GM19023 (cell line): ENCODE results near the gene ODAD3.
"Not testable (repeated sequence)": the region's sequence is repeated elsewhere in the genome, so short reads cannot be mapped to it uniquely, and the experiment has no call there.

Experiments used
- ATAC-seq: cut with Tn5 transposase; IDR thresholded peaks from one replicate; pipeline ENCODE4 v1.9.1; 2021; ENCODE audit warnings: mild to moderate bottlenecking, moderate library complexity; ENCODE audit not compliant: unreplicated experiment

The ODAD3 gene

DNA sequence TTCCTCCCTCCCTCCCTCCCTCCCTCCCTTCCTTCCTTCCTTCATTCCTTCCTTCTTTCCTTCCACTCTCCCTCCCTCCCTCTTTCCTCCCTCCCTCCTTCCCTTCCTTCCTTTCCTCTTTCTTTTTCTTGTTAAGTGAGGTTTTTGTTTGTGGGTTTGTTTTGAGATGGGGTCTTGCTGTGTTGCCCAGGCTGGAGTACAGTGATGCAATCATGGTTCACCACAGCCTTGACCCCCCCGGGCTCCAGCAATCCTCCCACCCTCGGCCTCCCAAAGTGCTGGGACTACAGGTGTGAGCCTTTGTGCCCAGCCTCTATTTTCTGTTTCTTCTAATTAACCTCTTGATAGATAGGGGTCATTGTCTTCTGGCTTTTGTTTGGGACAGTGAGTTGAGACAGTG, 26.5 kb upstream of the ODAD3 start:
- no peak for ATAC-seq

DNA sequence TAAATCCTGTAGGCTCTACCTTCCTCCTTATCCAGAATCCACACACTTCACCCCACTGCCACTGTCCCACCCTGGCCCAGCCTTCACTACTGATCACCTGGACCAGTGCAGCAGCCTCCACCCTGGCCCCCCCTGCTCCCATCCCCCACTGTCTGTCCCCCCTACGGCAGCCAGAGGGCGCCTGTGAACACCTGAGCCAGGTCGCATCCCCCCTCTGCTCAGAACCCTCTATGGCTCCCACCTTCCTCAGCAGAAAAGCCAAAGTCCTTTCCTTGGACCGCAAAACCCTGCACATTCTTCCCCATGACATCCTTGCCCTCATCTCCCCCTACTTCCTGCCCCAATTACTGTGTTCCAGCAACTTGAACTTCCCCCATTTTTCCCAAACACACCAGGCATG, 25.3 kb upstream of the ODAD3 start:
- no peak for ATAC-seq

DNA sequence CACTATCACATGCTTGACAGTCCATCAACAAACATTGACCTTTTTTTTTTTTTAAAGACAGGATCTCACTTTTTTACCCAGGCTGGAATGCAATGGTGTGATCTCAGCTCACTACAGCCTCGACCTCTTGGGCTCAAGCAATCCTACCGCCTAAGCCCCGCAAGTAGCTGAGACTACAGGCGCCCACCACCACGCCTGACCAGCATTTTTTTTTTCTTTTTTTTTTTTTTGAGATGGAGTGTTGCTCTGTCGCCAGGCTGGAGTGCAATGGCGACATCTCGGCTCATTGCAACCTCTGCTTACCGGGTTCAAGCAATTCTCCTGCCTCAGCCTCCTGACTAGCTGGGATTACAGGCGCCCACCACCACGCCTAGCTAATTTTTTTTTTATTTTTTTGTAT, 24.0 kb upstream of the ODAD3 start:
- ATAC-seq, result not testable (repeated sequence)

DNA sequence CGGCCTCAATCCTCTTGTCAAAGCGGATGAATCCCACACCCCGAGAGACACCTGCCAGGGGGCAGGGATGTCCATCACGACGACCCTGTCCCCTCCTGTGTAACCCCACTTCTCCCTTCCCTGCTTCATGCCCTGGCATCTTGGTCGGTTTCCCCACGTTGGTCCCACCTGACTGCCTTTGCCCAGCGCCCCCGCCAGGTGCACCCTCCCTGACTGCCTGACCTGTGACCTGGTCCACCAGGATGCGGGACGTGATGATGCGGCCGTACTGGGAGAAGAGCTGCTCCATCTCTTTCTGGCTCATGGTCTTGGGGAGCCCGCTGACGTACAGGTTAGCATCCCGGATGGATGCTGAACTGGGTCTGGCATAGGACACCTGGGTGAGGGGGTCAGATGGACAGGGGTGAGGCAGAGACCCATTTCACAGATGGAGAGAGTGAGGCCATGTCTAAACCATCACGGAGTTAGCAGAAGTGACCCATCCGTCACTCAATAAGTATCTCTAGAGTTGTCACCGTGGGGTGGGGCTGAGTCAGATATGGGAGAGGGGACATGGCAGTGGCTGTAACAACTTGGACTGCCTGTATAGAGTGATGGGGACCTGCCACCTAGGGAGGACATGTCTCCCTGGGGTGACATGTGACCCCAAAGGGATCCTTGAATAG, 23.4 kb upstream of the ODAD3 start:
- no peak for ATAC-seq

DNA sequence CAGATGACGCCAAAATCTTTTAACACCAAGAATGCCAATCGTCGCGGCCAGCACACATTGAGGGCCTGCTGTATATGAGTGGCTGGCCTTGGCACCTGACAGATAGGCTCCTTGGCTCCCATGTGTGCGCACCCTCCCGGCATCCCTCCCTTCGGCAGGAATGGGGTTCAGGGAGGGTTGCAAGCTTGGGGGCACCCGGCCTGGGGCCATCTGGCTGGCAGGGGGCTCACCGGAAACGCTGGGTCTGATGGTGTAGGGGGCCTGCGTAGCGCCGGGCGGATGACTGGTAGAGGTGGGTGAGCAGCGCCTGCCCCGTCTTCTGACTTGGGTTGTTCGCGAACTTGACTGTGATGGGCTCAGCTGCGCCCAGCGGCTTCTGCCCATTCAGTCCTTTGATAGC, 22.9 kb upstream of the ODAD3 start:
- ATAC-seq, result no peak

DNA sequence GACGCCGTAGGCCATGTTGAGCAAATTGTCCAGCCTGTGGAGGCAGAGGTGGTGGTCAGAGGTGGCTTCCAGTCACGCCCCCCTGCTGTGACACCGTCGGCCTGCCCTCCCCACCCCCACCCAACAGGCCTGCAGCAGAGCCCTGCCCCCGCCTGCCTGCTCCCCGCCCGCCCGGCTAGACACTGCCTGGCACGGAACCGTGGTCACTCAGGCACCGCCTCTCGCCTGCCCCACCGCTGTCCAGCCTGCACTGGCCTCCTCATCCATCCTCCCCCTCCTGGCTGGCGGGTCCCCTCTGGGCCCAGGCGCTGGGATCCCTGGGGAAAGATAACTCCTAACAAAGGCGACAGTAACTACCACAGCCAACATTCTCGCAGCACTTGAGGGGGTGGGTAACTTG, 22.2 kb upstream of the ODAD3 start:
- ATAC-seq, result no peak

DNA sequence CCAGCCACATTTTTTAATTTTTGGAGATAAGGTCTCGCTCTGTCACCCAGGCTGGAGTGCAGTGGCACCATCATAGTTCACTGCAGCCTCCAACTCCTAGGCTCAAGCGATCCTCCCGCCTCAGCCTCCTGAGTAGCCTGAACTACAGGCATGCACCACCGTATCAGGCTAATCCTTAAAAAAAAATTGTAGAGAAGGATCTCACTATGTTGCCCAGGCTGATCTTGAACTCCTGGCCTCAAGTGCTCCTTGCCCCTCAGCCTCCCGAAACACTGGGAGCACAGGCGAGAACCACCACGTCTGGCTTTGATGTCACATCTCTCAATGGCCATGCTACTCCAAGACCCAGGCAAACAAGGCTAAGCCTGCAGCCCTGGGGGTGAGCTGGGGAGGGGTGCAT, 21.7 kb upstream of the ODAD3 start:
- no peak for ATAC-seq

DNA sequence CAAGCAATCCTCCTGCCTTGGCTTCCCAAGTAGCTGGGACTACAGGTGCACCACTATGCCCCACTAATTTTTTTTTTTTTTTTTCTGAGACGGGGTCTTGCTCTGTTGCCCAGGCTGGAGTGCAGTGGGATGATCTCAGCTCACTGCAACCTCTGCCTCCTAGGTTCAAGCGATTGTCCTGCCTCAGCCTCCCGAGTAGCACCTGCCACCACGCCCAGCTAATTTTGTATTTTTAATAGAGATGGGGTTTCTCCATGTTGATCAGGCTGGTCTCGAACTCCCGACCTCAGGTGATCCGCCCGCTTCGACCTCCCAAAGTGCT, 20.3 kb upstream of the ODAD3 start:
- ATAC-seq, result not testable (repeated sequence)

DNA sequence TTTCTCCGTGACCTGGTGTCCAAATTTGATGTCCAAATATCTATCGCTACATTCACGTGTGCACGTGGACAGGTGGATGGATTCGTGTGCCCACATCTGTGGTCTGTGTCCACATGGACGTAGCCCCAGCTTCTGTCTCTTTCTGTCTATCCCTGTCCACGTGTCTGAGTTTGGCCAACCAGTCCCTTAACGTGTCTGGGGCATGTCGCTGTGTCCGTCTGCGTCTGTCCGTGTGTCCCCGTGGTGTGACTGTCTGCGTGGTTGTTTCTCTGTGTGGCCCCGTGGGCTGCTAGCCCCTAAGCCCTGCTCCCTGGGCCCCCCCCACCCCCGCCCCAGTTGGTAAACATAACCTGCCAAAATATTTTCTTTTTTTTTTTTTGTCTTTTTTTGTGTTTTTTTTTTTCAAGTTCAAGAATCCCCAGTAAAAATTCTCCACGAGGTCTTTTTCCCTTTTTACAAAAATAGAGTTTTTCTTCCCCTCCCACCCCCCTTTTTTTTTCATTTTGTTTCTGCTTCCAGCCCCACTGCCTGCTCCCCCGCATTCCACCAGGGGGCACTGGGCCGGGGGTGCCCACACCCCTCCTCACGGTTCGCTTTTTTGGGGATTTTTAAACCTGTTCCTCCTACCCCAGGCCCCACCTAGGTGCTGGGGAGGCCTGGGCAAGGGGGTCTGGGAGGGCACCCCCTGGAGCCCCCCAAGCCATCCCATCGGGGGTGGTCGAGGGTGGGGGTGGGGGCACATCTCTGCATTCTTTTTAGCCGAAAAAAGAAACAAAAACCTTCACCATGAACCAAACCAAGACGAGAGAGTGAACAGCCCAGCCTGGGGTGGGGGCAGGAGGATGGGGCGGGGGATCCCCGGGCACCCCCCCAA, 18.8 kb upstream of the ODAD3 start:
- no peak for ATAC-seq

DNA sequence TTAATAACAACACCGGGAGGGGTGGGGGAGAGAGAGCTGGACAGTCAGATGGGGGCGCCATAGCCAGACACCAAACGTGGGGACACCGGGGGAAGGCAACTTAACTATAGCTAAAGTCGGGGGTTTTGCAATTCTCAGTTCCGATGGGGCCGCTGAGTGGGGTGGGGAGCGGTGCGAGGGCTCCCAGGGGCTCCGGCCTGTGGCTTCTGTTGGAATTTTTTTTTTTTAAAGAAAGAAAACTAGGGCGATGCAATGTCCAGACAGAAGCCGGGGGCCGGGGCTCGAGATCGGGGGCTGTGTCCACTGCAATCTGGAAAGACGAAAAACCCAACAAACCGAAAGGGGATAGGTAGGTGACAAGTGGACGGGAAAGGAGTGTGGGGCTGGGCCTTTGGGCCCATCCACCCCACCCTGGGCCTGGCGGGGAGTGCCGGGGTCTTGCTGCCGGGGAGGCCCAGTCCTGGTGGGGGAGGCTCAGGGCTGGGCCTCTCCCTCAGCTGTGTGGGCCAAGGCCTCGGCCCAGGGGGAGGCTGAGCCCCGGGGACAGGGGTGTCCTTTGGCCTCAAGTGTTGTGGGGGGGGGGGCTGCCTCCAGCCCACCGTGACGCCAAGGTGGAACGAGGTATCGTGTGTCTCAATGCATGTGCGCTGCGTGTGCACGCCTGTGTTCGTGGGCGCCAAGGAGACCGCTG, 17.8 kb upstream of the ODAD3 start:
- no peak for ATAC-seq

DNA sequence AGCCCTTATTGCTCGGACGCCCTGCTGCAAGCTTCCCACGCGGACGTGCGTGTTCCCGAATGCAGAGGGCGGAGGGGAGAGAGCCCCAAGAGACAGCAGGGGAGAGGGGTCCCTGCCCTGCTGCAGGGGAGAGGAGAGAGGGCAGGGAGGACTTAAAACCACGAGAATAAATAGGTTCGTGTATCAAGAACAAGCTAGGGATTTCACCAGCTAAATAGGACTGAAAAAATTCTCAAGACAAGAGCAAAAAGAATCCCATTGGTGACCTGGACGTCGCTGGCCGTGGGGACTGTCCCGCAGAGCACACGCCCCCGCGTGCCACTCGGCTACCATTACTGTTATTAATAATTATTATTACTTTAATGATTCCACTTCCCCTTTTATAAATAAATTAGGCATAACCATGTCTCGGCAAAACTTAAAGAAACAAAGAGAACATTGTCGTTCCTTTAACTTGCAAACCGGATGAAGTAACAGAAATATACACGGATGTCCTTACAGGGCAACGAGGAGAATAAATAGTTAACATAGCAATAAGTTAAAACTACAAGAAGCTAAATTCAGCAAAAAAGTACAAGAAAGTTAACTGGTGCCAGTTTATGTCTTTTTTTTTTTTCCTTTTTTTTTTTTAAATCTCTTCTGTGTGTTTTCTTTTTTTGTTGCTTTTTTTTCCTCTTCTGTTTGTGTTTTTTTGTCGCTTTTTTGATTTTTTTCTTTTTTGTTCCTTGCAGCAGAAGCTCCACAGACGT, 17.1 kb upstream of the ODAD3 start:
- no peak for ATAC-seq

DNA sequence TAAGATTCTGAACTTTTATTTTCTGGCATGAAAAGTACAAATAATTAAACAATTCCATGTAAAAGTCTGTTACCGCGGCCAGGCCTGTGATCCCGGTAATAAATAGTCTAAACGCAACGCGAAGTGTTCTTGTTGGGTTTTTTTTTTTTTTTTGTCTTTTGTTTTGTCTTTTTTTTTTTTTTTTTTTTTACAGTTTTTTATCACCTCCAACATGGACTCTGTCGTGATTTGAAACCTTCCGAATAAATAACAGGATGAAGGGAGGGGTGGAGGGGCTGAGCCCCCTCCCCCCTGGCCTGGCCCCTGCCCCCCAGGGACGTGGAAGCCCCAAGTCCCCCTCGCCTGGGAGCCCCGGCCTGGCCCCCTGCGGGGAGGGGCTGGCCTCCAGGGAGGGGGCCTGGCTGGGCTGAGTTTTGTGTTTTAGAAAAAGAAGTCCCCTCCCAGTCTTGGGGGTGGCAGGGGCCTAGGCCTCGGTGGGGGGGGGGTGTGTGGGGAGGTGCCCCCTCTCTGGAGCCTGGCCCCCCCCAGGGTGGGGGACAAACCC, 16.5 kb upstream of the ODAD3 start:
- ATAC-seq, result no peak

DNA sequence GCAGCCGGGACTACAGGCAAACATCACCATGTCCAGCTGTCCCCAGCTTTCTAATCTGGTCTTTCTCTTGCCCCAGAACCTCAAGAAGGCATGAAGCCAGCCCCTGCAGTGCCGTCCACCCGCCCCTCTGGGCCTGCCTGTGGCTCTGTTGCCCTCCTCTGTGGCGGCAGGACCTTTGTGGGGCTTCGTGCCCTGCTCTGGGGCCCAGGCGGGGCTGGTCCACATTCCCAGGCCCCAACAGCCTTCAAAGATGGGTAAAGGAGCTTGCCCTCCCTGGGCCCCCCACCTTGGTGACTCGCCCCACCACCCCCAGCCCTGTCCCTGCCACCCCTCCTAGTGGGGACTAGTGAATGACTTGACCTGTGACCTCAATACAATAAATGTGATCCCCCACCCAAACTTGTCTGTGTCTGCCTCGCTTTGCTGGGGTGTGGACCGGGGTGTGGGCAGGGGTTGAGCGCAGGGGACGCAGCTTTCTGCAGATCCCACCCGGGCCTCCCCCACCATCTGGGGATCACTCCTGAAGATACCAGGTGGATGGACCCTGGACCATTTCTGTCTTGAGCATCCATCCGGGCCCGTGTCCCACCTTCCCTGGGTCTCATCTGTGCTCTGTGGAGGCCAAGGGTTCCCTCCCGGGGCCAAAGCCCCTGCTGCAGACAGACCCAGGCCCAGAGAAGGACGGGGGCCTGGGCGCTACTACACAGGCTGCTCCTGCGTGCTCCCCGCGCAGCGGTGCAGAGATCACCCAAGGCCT, 15.8 kb upstream of the ODAD3 start:
- no peak for ATAC-seq

DNA sequence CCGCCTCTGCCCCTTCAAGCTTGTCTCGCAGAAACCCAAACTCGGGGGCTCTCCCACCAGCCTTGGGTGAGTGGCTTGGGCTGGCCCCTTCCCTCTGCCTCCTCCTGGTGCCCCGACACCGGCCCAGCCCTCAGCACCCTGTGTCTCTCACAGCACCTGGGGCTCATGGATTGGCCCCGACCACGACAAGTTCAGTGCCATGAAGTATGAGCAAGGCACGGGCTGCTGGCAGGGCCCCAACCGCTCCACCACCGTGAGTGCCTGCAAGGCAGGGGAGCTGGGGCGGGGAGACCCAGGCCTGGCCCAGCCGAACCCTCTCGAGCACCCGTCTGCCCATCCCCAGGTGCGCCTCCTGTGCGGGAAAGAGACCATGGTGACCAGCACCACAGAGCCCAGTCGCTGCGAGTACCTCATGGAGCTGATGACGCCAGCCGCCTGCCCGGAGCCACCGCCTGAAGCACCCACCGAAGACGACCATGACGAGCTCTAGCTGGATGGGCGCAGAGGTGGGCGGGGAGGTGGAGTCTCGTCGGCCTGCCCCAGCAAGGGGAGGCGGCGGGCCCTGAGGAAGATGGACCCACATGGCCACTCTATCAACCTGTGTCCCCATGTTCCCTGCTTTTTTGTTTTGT, 14.1 kb upstream of the ODAD3 start:
- no peak for ATAC-seq

DNA sequence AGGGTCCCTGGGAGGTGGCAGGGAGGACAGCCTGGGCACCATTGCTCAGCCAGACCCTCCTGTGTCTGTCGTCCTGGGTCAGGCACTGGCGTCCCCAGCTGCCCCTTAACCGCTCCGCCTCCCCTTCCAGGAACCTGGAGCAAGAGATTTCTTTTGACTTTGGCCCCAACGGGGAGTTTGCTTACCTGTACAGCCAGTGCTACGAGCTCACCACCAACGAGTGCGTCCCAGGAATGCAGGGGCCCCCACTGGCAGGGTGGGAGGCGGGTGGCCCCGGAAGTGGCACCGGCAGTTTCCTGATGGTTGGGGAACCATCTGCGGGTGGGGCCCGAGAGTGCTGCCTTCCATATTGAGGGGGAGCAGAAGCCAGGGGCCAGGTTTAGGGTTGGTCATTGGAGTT, 13.5 kb upstream of the ODAD3 start:
- no peak for ATAC-seq

DNA sequence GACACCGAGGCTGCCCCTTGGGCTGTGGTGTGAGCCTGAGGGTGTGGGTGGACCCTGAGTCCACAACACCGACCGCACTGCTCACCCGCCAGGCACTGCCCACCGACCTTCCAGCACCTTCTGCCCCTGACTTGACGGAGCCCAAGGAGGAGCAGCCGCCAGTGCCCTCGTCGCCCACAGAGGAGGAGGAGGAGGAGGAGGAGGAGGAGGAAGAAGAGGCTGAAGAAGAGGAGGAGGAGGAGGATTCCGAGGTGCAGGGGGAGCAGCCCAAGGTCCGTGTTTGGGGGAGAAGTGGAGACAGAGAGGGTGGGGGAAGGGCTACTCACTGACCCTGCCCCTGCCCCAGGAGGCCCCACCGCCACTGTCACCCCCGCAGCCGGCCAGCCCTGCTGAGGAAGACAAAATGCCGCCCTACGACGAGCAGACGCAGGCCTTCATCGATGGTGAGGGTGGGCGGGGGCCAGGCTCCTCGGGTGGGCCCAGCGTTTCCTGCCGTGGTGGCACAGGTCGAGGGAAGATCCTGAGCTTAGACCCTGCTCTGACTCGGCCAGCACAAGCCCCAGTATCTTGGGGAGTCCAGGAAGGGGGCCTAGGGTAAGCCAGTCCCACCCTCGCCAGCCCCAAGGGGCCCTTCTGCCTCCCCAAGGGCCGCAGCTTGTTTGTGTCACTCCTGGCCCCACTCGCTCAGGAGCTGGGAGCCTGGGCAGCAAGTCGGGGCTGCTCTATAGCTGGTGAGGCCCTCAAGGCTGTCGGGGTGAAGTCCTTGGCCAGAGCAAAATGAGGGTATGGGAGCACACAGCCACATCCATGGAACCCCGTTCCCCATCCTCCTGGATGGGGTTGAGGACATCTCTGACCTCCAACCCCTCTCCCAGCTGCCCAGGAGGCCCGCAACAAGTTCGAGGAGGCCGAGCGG, 12.7 kb upstream of the ODAD3 start:
- ATAC-seq, result no peak

DNA sequence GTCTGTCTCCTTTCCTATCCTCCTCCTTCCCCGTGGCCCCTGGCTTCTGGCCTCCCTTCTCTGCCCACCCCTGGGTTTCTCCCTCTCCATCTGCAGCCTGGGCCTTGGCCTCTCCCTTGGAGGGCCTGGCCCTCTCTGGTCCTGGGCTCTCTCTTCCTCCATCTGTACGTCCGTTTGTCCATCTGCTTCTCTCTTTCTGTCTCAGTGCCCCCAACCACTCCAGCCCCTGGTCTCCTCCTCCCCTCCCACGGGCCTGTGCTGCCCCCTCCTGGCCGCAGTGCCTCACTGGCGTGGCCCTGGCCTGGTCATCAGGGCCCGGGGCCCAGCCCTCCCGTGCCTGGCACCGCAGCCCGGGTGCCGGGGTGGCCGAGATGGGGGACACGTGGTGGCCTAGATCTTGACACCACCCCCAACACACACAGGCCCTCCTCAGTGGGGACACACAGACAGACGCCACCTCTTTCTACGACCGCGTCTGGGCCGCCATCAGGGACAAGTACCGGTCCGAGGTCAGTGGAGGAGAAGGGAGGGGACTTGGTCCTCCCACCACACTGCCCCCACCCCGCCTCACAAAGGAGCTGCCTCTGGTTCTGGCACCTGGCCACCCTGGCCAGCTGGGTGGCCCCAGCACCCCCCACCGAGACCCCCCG, 11.9 kb upstream of the ODAD3 start:
- ATAC-seq, result no peak

DNA sequence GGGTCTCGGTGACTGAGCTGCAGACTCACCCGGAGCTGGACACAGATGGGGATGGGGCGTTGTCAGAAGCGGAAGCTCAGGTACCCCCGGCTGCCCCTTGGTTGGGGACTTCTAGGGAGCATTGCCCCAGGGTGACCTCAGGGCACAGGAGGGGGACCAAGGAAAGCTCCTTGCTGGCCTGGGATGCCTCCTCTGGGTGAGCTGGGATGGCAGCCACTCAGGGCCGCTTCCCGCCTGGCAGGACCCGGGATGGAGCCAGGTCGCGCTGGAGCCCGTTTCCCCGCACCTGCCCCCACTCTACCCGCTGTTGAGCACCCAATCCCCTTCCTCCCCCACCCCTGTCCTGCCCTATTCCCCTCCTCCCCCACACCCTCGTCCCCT, 11.3 kb upstream of the ODAD3 start:
- no peak for ATAC-seq
